DOHH2 (cell line): ENCODE data around the gene EVC2.

Source experiments
- H3F3A ChIP-seq: fragments of 200-600 bp; sonication (generic), shearing (Covaris generic); 2 replicates; pipeline ENCODE4 v1.6.0; 2016; ENCODE audit warnings: antibody characterized with exemption, mild to moderate bottlenecking; ENCODE audit not compliant: control insufficient read depth, insufficient read depth
- H3K27ac ChIP-seq: fragments of 200-600 bp; sonication (generic); 2 replicates; pipeline ENCODE4 v1.5.1; 2014; ENCODE audit warnings: low read depth, mild to moderate bottlenecking, low read length, moderate library complexity
- H3K27me3 ChIP-seq: fragments of 200-600 bp; sonication (generic); 2 replicates; pipeline ENCODE4 v1.6.1; 2014; ENCODE audit warnings: mild to moderate bottlenecking, low read length, mixed read lengths; ENCODE audit not compliant: control insufficient read depth
- H3K36me3 ChIP-seq: fragments of 200-600 bp; sonication (generic); 2 replicates; pipeline ENCODE4 v1.6.1; 2014; ENCODE audit warnings: mild to moderate bottlenecking, low read length, moderate library complexity, mixed read lengths; ENCODE audit not compliant: control insufficient read depth
- H3K4me1 ChIP-seq: fragments of 200-600 bp; sonication (generic); 2 replicates; pipeline ENCODE4 v1.6.1; 2014; ENCODE audit warnings: mild to moderate bottlenecking, low read length, mixed read lengths; ENCODE audit not compliant: control insufficient read depth
- H3K4me2 ChIP-seq: fragments of 200-600 bp; sonication (generic); 2 replicates; pipeline ENCODE4 v1.6.0; 2014; ENCODE audit warnings: mild to moderate bottlenecking, low read length, moderate library complexity
- H3K4me3 ChIP-seq: fragments of 200-600 bp; sonication (generic); 2 replicates; pipeline ENCODE4 v1.5.1; 2014; ENCODE audit warnings: mild to moderate bottlenecking, low read length, mixed read lengths
- H3K79me2 ChIP-seq: fragments of 200-600 bp; sonication (generic); 2 replicates; pipeline ENCODE4 v1.6.1; 2014; ENCODE audit warnings: mild to moderate bottlenecking, low read length, mixed read lengths; ENCODE audit not compliant: control insufficient read depth
- H3K9me2 ChIP-seq: fragments of 200-600 bp; sonication (generic); replicated peaks from 2 replicates; pipeline ENCODE4 v1.6.1; 2014; ENCODE audit warnings: mild to moderate bottlenecking, low read length, mixed read lengths; ENCODE audit not compliant: control insufficient read depth
- H3K9me3 ChIP-seq: fragments of 200-600 bp; sonication (generic); 2 replicates; pipeline ENCODE4 v1.6.1; 2014; ENCODE audit warnings: antibody characterized with exemption, low read length, mixed read lengths; ENCODE audit not compliant: control insufficient read depth, insufficient read depth
- H4K20me1 ChIP-seq: fragments of 200-600 bp; sonication (generic); 2 replicates; pipeline ENCODE4 v1.6.0; 2014; ENCODE audit warnings: low read depth, mild to moderate bottlenecking, antibody characterized with exemption, low read length, moderate library complexity; ENCODE audit not compliant: control insufficient read depth, insufficient read depth
- EZH2phosphoT487 ChIP-seq: fragments of 200-600 bp; sonication (generic); IDR thresholded peaks from 2 replicates; pipeline ENCODE4 v1.6.1; 2017; ENCODE audit warnings: borderline replicate concordance, mild to moderate bottlenecking, antibody characterized with exemption, low read length, moderate library complexity, mixed read lengths
- TF ChIP-seq, protein P1 (sequence below): fragments of 200-600 bp; sonication (generic); IDR thresholded peaks from one replicate; pipeline ENCODE4 v1.5.1; 2014; ENCODE audit warnings: antibody characterized with exemption, mild to moderate bottlenecking, low read depth, low read length; ENCODE audit not compliant: poor library complexity, severe bottlenecking

Gene EVC2

DNA sequence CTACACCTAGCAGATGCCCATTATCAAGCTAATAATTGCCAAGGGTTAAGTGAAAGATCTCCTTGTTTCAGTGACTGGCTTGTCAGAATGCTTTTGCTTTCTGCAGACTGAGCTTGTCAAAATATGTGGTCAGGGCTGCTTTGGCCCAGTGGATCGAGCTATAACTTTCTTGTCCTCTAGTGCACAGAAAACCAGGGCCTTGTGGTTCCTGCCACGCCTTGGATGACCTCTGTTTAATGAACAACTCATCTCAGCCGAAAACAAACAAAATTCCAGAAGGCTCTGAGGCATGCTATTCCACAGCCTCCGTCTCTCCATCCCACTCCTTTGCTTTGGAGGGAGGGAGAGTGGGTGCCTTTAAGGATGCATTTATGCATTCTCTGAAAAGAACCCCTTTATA lies 14.0 kb upstream of the EVC2 start:
- Histone ChIP-seq H3F3A (no peaks in the 10 kb centered on the region), H3K4me2 (no peak overlapping the region), H3K79me2 (no peaks in the 10 kb centered on the region), H3K27me3 (no peaks in the 10 kb centered on the region), H3K9me2 (no peaks in the 10 kb centered on the region), H3K4me3 (no peak overlapping the region), H3K4me1 (no peaks in the 10 kb centered on the region), H3K36me3 (no peaks in the 10 kb centered on the region), H4K20me1 (no peaks in the 10 kb centered on the region), H3K9me3 (no peaks in the 10 kb centered on the region), H3K27ac (no peak overlapping the region)
- TF ChIP-seq, protein P1, sequence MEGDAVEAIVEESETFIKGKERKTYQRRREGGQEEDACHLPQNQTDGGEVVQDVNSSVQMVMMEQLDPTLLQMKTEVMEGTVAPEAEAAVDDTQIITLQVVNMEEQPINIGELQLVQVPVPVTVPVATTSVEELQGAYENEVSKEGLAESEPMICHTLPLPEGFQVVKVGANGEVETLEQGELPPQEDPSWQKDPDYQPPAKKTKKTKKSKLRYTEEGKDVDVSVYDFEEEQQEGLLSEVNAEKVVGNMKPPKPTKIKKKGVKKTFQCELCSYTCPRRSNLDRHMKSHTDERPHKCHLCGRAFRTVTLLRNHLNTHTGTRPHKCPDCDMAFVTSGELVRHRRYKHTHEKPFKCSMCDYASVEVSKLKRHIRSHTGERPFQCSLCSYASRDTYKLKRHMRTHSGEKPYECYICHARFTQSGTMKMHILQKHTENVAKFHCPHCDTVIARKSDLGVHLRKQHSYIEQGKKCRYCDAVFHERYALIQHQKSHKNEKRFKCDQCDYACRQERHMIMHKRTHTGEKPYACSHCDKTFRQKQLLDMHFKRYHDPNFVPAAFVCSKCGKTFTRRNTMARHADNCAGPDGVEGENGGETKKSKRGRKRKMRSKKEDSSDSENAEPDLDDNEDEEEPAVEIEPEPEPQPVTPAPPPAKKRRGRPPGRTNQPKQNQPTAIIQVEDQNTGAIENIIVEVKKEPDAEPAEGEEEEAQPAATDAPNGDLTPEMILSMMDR, result no peak
- no peak for TF ChIP-seq EZH2phosphoT487

DNA sequence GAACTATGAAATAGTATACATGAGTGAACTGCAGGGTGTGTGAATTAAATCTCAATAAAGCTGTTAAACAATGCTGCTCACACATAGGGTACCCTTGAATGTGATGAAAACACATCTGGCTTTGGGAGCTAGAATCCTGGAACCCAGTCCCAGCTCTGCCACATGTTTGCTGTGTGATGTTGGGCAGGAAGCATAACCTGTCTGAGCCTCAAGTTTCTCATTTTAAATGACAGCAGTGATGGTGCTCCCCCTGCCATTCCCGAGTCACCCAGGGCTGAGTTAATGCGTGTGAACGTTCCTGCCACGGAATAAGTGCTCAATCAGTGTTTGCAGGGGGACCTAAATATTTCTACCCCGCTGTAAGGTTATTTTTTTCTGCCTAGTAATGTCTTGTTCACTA lies 13.6 kb upstream of the EVC2 start:
- Histone ChIP-seq H3K79me2 (no peaks in the 10 kb centered on the region), H3K27ac (no peak overlapping the region), H3K4me2 (no peak overlapping the region), H3F3A (no peaks in the 10 kb centered on the region), H3K9me2 (no peaks in the 10 kb centered on the region), H4K20me1 (no peaks in the 10 kb centered on the region), H3K9me3 (no peaks in the 10 kb centered on the region), H3K36me3 (no peaks in the 10 kb centered on the region), H3K4me1 (no peaks in the 10 kb centered on the region), H3K4me3 (no peak overlapping the region), H3K27me3 (no peaks in the 10 kb centered on the region)
- TF ChIP-seq, protein P1, result no peak
- no peak for TF ChIP-seq EZH2phosphoT487

DNA sequence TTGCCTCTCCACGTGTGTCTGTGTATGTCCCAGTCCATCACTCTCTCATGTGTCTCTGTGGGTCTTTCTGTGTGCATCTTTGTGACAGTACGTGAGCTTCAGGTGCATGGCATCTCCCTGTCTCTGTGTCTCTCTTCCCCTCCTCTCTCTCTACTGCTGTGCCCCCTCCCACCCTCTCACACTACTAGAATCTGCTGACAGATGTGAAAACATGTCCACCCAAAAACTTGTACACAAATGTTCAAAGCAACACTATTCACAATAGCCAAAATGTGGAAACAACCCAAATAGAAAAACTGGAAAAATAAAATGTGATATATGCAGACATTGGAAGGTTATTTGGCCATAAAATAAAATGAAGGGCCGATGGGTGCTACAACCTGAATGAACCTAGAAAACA lies 12.6 kb upstream of the EVC2 start:
- no peaks in the 10 kb centered on the region for H3K9me2 ChIP-seq
- no peaks in the 10 kb centered on the region for H3K9me3 ChIP-seq
- no peak overlapping the region for H3K4me2 ChIP-seq
- H3K79me2 ChIP-seq, result no peaks in the 10 kb centered on the region
- H4K20me1 ChIP-seq, result no peaks in the 10 kb centered on the region
- no peaks in the 10 kb centered on the region for H3K36me3 ChIP-seq
- H3K4me3 ChIP-seq, result no peak overlapping the region
- H3F3A ChIP-seq, result no peaks in the 10 kb centered on the region
- TF ChIP-seq, protein P1, result no peak
- H3K4me1 ChIP-seq, result no peaks in the 10 kb centered on the region
- no peak overlapping the region for H3K27ac ChIP-seq
- no peaks in the 10 kb centered on the region for H3K27me3 ChIP-seq

DNA sequence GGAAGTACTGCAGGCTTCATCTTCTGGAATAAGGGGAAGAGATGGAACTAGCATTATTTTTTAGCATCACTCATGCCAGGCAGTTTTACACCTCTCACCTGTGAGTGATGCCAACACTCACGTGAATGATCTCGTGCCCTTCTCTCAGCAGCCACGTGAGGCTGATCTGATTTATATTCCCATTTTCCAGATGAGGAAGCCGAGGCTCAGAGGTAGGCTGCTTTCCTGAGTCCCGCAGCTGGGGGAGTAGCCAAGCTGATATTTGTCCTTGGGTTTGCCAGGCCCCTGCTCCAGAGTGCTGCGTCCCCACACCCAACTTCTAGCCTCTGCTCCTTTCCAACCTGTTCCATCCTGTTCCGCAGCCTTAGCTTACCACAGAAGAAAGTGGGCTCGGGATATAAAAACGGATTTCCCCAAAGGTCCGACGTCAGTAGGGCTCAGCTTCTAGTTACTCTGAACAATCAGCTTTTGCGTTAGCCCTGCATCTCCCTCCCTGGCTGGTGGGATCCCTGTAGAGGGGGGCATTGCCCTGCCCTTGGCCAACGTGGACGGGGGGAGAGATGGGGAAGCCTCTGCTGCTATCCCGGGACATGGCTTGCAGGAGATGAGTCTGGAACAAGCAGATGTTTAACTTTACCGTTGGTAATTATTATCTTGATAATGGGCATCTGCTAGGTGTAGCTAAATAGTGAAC lies 11.9 kb upstream of the EVC2 start:
- no peaks in the 10 kb centered on the region for H3K4me1 ChIP-seq
- H3K4me2 ChIP-seq, result no peak overlapping the region
- no peak for TF ChIP-seq EZH2phosphoT487
- TF ChIP-seq, protein P1, result no peak
- H3K4me3 ChIP-seq, result no peak overlapping the region
- no peaks in the 10 kb centered on the region for H4K20me1 ChIP-seq
- no peak overlapping the region for H3K27ac ChIP-seq
- H3K27me3 ChIP-seq, result no peaks in the 10 kb centered on the region
- peaks cover under 1% of the 10 kb centered on the region; the same call in 1 of the 2 replicates for H3K9me3 ChIP-seq
- H3K36me3 ChIP-seq, result no peaks in the 10 kb centered on the region
- H3K9me2 ChIP-seq, result no peaks in the 10 kb centered on the region
- no peaks in the 10 kb centered on the region for H3F3A ChIP-seq
- H3K79me2 ChIP-seq, result no peaks in the 10 kb centered on the region
